Hepatocyte (in vitro differentiated cells): ENCODE data around the gene SNX5. TPM values are rescaled to one million over a fixed set of nuclear protein-coding genes. Genes with fewer than 3 reads are reported as not detected.

Source experiments
- DNase-seq: peaks from one replicate; pipeline ENCODE4 v3.0.0-alpha.2; 2016; ENCODE audit warnings: low spot score
- H2AFZ ChIP-seq: fragments of 200-600 bp; sonication (generic); 2 replicates; pipeline ENCODE4 v1.6.0; 2016; ENCODE audit warnings: antibody characterized with exemption, mild to moderate bottlenecking
- H3K27ac ChIP-seq: fragments of 200-600 bp; sonication (generic); 2 replicates; pipeline ENCODE4 v1.5.1; 2016; ENCODE audit warnings: mild to moderate bottlenecking
- H3K27me3 ChIP-seq: fragments of 200-600 bp; sonication (generic); 2 replicates; pipeline ENCODE4 v1.6.1; 2016
- H3K36me3 ChIP-seq: fragments of 200-600 bp; sonication (generic); replicated peaks from 2 replicates; pipeline ENCODE4 v1.5.1; 2016; ENCODE audit warnings: low read depth; ENCODE audit not compliant: insufficient read depth
- H3K4me1 ChIP-seq: fragments of 200-600 bp; sonication (generic); 2 replicates; pipeline ENCODE4 v1.5.1; 2016; ENCODE audit warnings: mild to moderate bottlenecking, moderate library complexity; ENCODE audit not compliant: insufficient read depth
- H3K4me2 ChIP-seq: fragments of 200-600 bp; sonication (generic); 2 replicates; pipeline ENCODE4 v1.6.0; 2016
- H3K4me3 ChIP-seq: fragments of 200-600 bp; sonication (generic); 2 replicates; pipeline ENCODE4 v1.5.1; 2016; ENCODE audit warnings: mild to moderate bottlenecking
- H3K79me2 ChIP-seq: fragments of 200-600 bp; sonication (generic); 2 replicates; pipeline ENCODE4 v1.6.0; 2017; ENCODE audit warnings: mild to moderate bottlenecking
- H3K9me2 ChIP-seq: fragments of 200-600 bp; sonication (generic); replicated peaks from 2 replicates; pipeline ENCODE4 v1.6.0; 2017; ENCODE audit warnings: mild to moderate bottlenecking; ENCODE audit not compliant: insufficient read depth
- H3K9me3 ChIP-seq: fragments of 200-600 bp; sonication (generic); 2 replicates; pipeline ENCODE4 v1.5.1; 2016; ENCODE audit warnings: low read depth, mild to moderate bottlenecking
- H4K20me1 ChIP-seq: fragments of 200-600 bp; sonication (generic); 2 replicates; pipeline ENCODE4 v1.6.0; 2016; ENCODE audit warnings: mild to moderate bottlenecking; ENCODE audit not compliant: insufficient read depth, poor library complexity, severe bottlenecking
- EZH2 ChIP-seq: fragments of 200-600 bp; sonication (generic); IDR thresholded peaks from 2 replicates; pipeline ENCODE4 v1.6.1; 2016; ENCODE audit warnings: antibody characterized with exemption, mild to moderate bottlenecking, borderline replicate concordance
- EZH2phosphoT487 ChIP-seq: fragments of 200-600 bp; sonication (generic); IDR thresholded peaks from one replicate; pipeline ENCODE4 v1.6.1; 2018; ENCODE audit warnings: antibody characterized with exemption, mild to moderate bottlenecking, low read depth, moderate library complexity; ENCODE audit not compliant: unreplicated experiment, severe bottlenecking
- WGBS: methylation state at CpG from one replicate; pipeline ENCODE4 v1.1.6; 2016; ENCODE audit warnings: low lambda C conversion rate; ENCODE audit errors: missing lambda C conversion rate; 5-methylcytosine and 5-hydroxymethylcytosine counted together
- polyA plus RNA-seq: library from polyadenylated mRNA; unstranded; fragments of >200 nt; fragmentation: Nextera tagmentation; extraction: Ambion mirVana; gene quantifications from 2 replicates; pipeline ENCODE4 v1.2.1, GENCODE V29; 2016
- total RNA-seq: library from RNA; depleted of rRNA; stranded (reverse); fragments of >200 nt; gene quantifications from 2 replicates; pipeline ENCODE4 v1.2.3, GENCODE V29; 2014
- TF ChIP-seq, protein P1 (sequence below): fragments of 200-600 bp; sonication (generic); IDR thresholded peaks from 2 replicates; pipeline ENCODE4 v1.5.1; 2016; ENCODE audit warnings: antibody characterized with exemption, mild to moderate bottlenecking; ENCODE audit not compliant: poor library complexity

Gene SNX5
- total and polyA plus RNA-seq, 2 experiments from 2014 or later: 74.9 to 190 TPM

DNA sequence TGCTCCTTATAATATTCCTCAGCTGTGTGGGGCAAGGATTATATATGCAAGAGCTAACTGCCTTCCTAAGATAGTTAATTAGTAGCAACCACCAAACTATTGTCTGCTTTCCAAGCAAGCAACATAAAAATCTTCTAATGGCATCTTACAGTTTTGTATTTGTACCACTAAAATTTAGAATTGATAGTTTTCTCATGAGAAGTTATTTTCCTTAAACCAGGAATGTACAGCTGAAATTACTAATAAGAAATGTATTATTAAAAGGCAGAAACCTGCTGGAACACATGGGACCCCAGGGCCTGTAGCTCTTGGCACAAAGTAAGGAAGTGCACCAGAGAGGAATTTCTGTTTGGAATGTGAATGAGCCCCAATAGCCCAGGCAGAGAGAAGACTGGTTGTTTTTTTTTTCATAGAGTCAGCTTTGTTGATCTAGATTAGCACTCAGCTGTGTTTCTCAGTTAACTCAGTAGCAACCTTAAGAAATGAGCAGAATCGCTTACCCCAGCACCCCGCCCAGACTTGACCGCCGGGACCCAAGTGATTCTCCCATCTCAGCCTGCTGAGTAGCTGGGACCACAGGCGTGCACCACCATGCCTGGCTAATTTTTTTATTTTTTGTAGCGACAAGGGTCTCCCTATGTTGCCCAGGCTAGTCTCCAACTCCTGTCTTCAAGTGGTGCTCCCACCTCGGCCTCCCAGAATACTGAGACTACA, 2.9 kb upstream of the SNX5 start:
- no peak for TF ChIP-seq EZH2
- no peak for TF ChIP-seq EZH2phosphoT487
- TF ChIP-seq, protein P1, sequence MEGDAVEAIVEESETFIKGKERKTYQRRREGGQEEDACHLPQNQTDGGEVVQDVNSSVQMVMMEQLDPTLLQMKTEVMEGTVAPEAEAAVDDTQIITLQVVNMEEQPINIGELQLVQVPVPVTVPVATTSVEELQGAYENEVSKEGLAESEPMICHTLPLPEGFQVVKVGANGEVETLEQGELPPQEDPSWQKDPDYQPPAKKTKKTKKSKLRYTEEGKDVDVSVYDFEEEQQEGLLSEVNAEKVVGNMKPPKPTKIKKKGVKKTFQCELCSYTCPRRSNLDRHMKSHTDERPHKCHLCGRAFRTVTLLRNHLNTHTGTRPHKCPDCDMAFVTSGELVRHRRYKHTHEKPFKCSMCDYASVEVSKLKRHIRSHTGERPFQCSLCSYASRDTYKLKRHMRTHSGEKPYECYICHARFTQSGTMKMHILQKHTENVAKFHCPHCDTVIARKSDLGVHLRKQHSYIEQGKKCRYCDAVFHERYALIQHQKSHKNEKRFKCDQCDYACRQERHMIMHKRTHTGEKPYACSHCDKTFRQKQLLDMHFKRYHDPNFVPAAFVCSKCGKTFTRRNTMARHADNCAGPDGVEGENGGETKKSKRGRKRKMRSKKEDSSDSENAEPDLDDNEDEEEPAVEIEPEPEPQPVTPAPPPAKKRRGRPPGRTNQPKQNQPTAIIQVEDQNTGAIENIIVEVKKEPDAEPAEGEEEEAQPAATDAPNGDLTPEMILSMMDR: no peak
- no peaks in the 10 kb centered on the region for H3K36me3 ChIP-seq
- peaks cover 27% of the 10 kb centered on the region for H3K4me1 ChIP-seq
- no peaks in the 10 kb centered on the region for H3K9me3 ChIP-seq
- no peaks in the 10 kb centered on the region for H3K9me2 ChIP-seq
- no peaks in the 10 kb centered on the region for H3K27me3 ChIP-seq
- peak overlapping the region; percentile 46 for H3K4me3 ChIP-seq
- H2AFZ ChIP-seq: no peak overlapping the region
- peaks cover 7% of the 10 kb centered on the region for H4K20me1 ChIP-seq
- 26% methylated on average over 7 of the region's 7 CpGs for WGBS
- DNase-seq: no peak
- peaks cover 78% of the 10 kb centered on the region for H3K79me2 ChIP-seq
- H3K4me2 ChIP-seq: peak overlapping the region; percentile 86
- H3K27ac ChIP-seq: peak overlapping the region; percentile 98

DNA sequence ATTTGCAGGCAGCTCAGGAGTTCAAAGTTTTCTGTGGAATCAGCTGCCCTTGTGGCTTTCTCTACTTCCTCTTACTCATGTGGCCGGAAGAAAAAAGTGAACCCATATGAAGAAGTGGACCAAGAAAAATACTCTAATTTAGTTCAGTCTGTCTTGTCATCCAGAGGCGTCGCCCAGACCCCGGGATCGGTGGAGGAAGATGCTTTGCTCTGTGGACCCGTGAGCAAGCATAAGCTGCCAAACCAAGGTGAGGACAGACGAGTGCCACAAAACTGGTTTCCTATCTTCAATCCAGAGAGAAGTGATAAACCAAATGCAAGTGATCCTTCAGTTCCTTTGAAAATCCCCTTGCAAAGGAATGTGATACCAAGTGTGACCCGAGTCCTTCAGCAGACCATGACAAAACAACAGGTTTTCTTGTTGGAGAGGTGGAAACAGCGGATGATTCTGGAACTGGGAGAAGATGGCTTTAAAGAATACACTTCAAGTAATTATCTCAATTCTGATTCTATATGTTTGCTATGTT, 1.4 kb upstream of the SNX5 start:
- Histone ChIP-seq H3K4me2 (peak overlapping the region; percentile 86), H3K4me3 (peak overlapping the region; percentile 46), H3K79me2 (peaks cover 87% of the 10 kb centered on the region), H3K27ac (peak overlapping the region; percentile 98), H3K9me3 (no peaks in the 10 kb centered on the region), H3K4me1 (peaks cover 34% of the 10 kb centered on the region), H3K9me2 (no peaks in the 10 kb centered on the region), H3K36me3 (no peaks in the 10 kb centered on the region), H4K20me1 (peaks cover 15% of the 10 kb centered on the region), H2AFZ (peak overlapping the region; percentile 45), H3K27me3 (no peaks in the 10 kb centered on the region)
- TF ChIP-seq, protein P1: no peak
- no peak for TF ChIP-seq EZH2
- no peak for TF ChIP-seq EZH2phosphoT487
- DNase-seq: peak; percentile 54
- WGBS: 8% methylated on average over 9 of the region's 9 CpGs

DNA sequence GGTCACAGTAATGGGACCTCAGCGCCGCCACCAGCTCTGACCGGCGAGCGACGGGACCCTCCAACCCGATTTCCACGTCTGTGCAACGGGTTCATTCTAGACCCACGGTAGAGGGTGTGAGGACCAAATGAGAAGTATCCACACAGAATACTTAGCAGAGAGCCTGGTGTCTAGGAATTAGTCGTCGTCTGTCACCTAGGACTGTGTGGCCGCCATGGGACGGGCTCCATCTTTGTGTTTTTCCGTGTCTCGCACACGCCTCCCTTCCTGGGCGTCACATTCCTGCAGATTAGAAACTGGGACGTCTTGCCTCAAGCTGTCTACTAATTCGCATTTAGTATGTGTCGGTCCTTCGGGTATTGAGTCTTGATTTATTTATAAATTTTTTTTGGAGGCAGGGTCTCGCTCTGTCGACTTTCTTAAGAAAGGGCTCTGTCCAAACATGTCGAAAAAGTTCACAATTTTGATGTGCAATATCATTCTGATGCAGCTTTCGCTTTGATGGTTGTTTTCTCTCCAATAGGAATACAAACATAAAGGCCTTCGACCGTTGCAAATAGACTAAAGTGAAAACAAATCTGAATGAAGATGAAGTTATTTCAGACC, 787 bp upstream of the SNX5 start:
- Histone ChIP-seq H4K20me1 (peaks cover 20% of the 10 kb centered on the region), H3K9me2 (no peaks in the 10 kb centered on the region), H3K27me3 (no peaks in the 10 kb centered on the region), H3K4me3 (peak overlapping the region; percentile 46), H3K27ac (peak overlapping the region; percentile 98), H2AFZ (peak overlapping the region; percentile 45), H3K4me2 (peak overlapping the region; percentile 86), H3K79me2 (peaks cover 87% of the 10 kb centered on the region), H3K4me1 (peaks cover 40% of the 10 kb centered on the region), H3K9me3 (no peaks in the 10 kb centered on the region), H3K36me3 (no peaks in the 10 kb centered on the region)
- TF ChIP-seq EZH2 (no peak), EZH2phosphoT487 (no peak)
- TF ChIP-seq, protein P1: no peak
- peak; percentile 39 for DNase-seq
- 1% methylated on average over 28 of the region's 28 CpGs for WGBS
